Measurements from ENCODE around the gene TNFRSF6B.

The TNFRSF6B gene

GRCh38 chr20:63732118-63733095 is 36.0 kb downstream of the TNFRSF6B start:
- ATAC-seq, result no peak
- TF ChIP-seq PATZ1 (CRISPR knock-in tag; IDR thresholded peaks at IDR 0.05; ENCODE audit: borderline replicate concordance) (no peak), ZFP30 (CRISPR knock-in tag; IDR thresholded peaks at IDR 0.05) (no peak), ZC3H10 (CRISPR knock-in tag; IDR thresholded peaks at IDR 0.05) (no peak), ZNF8 (CRISPR knock-in tag; IDR thresholded peaks at IDR 0.05) (no peak), CSRNP3 (CRISPR knock-in tag; IDR thresholded peaks at IDR 0.05) (no peak)

GRCh38 chr20:63733117-63733516 is 36.7 kb downstream of the TNFRSF6B start:
- TF ChIP-seq ZNF8 (CRISPR knock-in tag; IDR thresholded peaks at IDR 0.05) (no peak), ISL1 (CRISPR knock-in tag; IDR thresholded peaks at IDR 0.05) (no peak), PATZ1 (CRISPR knock-in tag; IDR thresholded peaks at IDR 0.05; ENCODE audit: borderline replicate concordance) (no peak), ESRRG (CRISPR knock-in tag; IDR thresholded peaks at IDR 0.05) (no peak), ZC3H10 (CRISPR knock-in tag; IDR thresholded peaks at IDR 0.05) (no peak), TCF4 (CRISPR knock-in tag; IDR thresholded peaks at IDR 0.05; ENCODE audit: borderline replicate concordance) (no peak), GLIS3 (CRISPR knock-in tag; IDR thresholded peaks at IDR 0.05) (no peak), ZFP3 (CRISPR knock-in tag; IDR thresholded peaks at IDR 0.05) (no peak), BACH2 (CRISPR knock-in tag; IDR thresholded peaks at IDR 0.05; ENCODE audit: borderline replicate concordance) (no peak), POU6F1 (CRISPR knock-in tag; IDR thresholded peaks at IDR 0.05; ENCODE audit: borderline replicate concordance, low read depth) (no peak), TOX (CRISPR knock-in tag; IDR thresholded peaks at IDR 0.05; ENCODE audit: borderline replicate concordance) (no peak), SNAI2 (CRISPR knock-in tag; IDR thresholded peaks at IDR 0.05) (no peak), CSDC2 (CRISPR knock-in tag; IDR thresholded peaks at IDR 0.05) (no peak), ARNTL (CRISPR knock-in tag; IDR thresholded peaks at IDR 0.05; ENCODE audit: borderline replicate concordance, low read depth) (no peak), TSHZ2 (CRISPR knock-in tag; IDR thresholded peaks at IDR 0.05) (no peak), ZNF70 (CRISPR knock-in tag; IDR thresholded peaks at IDR 0.05) (no peak)
- no peak for ATAC-seq

GRCh38 chr20:63733579-63734081 is 37.2 kb downstream of the TNFRSF6B start:
- no peak for ATAC-seq
- TF ChIP-seq ZNF8 (CRISPR knock-in tag; IDR thresholded peaks at IDR 0.05) (no peak), ZC3H10 (CRISPR knock-in tag; IDR thresholded peaks at IDR 0.05) (no peak), GLIS3 (CRISPR knock-in tag; IDR thresholded peaks at IDR 0.05) (no peak), PPARA (CRISPR knock-in tag; IDR thresholded peaks at IDR 0.05; ENCODE audit: borderline replicate concordance) (no peak), TOX (CRISPR knock-in tag; IDR thresholded peaks at IDR 0.05; ENCODE audit: borderline replicate concordance) (no peak), OSR1 (CRISPR knock-in tag; IDR thresholded peaks at IDR 0.05) (no peak), POU6F1 (CRISPR knock-in tag; IDR thresholded peaks at IDR 0.05; ENCODE audit: borderline replicate concordance, low read depth) (no peak), ZFP30 (CRISPR knock-in tag; IDR thresholded peaks at IDR 0.05) (no peak), SNAI2 (CRISPR knock-in tag; IDR thresholded peaks at IDR 0.05) (no peak), RARB (CRISPR knock-in tag; IDR thresholded peaks at IDR 0.05) (no peak), ZFP3 (CRISPR knock-in tag; IDR thresholded peaks at IDR 0.05) (no peak), ISL1 (CRISPR knock-in tag; IDR thresholded peaks at IDR 0.05) (no peak), CSDC2 (CRISPR knock-in tag; IDR thresholded peaks at IDR 0.05) (no peak), TSHZ2 (CRISPR knock-in tag; IDR thresholded peaks at IDR 0.05) (no peak)

Measured in SK-N-SH treated with all-trans-retinoic acid at 6 μM for 48 hours (cell line).